G401.6 (cell line): ENCODE results near the gene APOBEC3A.

Experiments
- FAIRE-seq: peaks from 2 replicates; lab custom pipeline; 2012; peaks lifted over from hg19 to GRCh38; lab: Jason Lieb, UNC

Gene APOBEC3A

DNA sequence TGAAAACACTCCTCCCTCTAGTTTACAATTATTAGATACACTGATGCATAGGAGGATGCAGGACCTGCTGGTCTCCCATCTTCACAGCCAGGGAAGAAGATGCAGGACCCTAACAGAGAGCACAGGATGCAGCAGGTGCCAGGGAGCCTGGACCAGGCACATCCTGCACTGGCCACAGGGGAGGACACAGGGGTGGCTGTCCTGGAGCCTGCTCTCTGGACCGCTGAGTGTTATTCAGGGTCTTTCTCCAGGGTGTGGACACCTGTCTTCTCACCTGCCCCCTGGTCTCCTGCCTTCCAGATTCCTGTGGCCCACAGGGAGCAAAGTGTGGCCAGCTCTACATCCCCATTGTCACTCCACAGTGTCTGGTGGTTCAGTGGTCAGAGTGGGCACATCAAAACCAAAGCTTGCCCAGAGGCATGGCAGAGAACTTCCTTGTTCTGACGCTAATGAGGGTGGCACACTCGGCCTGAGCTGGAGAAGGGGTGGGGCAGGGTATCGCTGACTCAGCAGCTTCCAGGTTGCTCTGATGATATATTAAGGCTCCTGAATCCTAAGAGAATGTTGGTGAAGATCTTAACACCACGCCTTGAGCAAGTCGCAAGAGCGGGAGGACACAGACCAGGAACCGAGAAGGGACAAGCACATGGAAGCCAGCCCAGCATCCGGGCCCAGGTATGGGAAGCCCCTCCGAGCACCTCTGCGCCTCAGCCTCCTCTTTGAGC, at the start of gene APOBEC3A:
APOBEC3A (plus strand) TSS at position 564 of the 725 bp plus-strand sequence; CDS start at position 647, 83 bp downstream.
- FAIRE-seq, result no peak

DNA sequence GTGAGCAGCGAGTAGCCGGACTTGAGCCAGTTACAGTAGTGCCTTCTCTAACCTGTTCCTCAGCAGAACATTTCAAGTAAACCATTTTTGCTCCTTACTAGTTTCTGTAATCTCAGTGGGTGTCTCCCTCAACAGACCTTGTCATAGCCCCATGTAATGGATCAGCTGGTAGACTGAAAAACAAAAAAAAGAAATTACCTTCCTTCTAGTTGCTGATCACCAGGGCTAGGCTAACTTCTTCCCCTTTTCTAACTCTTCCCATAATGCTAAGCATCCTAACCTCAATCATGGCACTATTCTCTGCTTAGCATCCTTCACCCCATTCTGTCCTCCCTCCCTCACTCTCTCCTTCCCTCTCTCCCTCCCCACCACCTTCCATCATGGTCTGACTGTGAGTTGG, 49.6 kb upstream of the APOBEC3A start:
- FAIRE-seq, result no peak

DNA sequence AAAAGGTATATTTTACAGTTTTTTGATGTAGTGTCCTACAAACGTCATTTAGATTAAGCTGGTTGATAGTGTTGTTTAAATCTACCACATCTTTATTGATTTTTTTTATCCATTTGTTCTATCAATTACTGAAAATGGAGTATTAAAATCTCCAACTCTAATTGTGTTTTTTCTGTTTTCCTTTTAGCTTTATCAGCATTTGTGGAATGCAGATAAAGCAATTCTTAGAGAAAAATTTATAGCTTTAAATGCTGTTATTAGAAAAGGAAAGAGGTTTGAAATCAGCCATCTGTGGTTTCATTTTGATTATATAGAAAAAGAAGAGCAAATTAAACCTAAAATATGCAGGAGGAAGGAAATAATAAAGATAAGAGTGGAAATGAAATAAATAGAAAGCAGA, 46.0 kb upstream of the APOBEC3A start:
- FAIRE-seq, result no peak

DNA sequence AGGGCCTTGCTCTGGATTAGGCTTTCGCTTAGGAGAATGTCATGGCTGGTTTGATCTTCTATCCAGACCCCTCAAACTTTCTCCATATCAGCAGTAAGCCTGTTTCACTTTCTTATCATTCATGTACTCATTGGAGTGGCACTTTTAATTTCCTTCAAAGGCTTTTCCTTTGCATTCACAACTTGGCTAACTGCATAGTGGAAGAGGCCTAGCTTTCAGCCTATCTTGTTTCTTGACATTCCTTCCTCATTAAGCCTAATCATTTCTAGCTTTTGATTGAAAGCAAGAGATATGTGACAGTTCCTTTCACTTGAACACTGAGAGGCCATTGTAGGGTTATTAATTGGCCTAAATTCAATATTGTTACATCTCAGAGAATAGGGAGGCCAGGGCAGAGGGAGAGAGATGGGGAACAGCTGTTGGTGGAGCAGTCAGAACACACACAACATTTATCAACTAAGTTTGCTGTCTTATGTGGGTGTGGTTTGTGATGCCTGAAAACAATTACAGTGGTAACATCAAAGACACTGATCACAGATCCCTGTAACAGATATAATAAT, 37.7 kb upstream of the APOBEC3A start:
- no peak for FAIRE-seq

DNA sequence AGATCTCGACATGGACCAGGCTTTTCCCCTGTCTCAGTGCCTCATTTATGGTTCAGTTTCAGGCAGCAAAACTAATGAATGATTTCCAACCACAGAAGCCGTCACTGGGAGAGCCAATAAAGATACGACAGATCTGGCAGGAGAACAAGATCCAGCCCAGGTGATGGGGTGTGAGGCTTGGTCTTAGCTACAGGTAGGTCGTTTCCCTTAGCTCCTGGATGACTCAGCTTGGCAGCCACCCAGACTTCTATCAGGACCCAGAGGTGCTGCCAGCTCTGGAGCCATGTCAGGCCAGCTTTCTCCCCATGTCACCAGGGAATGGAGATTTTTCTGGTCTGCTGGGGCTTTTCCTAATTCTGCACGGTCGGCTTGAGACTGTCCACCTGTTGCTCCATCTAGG, 36.3 kb upstream of the APOBEC3A start:
- FAIRE-seq, result no peak

DNA sequence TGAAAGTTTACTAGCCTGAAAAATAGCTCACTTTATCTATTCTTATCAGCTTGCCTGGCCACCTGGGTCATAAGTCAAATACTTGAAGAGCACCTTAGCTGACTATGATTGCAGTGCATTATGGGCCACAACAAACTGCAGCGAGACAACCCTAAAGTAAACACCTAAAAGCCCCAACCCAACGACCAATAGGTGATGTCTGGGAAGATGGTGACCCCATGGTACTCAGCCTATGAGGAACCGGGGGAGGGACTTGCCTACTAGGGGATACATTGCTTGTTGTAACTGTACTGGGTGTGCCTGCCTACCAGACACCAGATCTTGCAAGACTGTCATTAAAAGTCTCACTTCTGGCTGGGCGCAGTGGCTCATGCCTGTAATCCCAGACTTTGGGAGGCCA, 35.6 kb upstream of the APOBEC3A start:
- FAIRE-seq, result no peak

DNA sequence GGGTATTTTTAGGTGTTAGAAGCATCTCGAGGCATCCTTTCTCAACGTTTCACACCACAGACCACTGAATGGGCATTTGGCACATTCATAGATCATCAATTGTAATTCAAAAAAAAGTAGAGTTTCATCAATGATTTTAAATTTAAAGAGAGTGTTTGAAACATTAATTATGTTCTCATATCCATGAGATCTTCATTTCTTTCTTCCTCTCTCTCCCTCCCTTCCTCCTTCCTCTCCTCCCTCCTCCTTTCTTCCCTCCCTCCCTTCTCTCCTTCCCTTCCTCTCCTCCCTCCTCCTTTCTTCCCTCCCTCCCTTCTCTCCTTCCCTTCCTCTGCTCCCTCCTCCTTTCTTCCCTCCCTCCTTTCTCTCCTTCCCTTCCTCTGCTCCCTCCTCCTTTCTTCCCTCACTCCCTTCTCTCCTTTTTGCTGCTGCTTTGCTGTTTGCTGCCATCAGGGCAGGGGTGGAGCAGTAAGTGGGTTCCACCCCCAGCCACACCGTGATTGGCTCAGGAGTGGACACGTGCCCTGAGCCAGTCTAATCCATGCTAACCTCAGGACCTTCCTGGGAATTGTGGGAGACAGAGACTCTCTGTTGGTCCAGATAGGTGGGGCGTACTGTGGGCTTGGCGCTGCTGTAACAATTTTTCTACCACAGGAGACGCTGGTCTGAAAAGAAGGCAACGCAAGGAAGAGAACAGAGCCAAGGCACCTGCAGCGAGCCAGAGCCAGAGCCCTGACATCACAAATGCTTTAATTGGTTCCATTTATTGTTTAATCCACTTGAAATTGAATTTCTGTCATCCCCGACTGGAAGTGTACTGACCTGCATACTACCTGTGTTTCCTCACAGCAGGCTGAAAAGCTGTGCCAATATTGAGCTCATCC, 33.7 kb upstream of the APOBEC3A start:
- FAIRE-seq, result no peak

DNA sequence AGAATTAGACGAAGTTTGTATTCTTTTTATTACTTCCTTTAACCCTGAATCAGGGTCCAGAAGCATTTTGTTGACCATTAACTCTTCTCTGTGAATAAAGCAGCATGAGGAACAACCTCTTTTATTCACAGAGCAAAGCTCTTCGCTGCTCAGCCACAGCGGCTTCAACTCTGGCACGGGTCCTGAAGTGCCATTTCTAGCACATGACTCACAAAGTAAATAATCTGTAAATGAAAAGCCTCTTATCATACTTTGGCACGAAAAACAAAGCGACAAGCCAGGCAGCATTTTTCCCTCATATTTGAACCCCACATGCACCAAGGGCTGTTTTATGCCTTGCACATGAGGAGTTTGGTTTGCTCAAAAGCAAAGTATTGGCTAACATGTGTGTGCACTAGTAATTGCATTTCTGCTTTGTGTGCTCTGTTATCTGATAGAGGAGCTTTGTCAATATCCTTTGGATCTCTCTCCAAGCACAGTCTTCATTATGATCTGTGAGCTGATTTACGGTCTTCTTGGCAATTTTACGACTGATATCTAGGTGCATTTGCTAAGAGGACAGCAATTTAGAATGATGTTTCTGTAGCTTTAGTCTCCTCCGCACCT, 33.0 kb upstream of the APOBEC3A start:
- FAIRE-seq, result no peak

DNA sequence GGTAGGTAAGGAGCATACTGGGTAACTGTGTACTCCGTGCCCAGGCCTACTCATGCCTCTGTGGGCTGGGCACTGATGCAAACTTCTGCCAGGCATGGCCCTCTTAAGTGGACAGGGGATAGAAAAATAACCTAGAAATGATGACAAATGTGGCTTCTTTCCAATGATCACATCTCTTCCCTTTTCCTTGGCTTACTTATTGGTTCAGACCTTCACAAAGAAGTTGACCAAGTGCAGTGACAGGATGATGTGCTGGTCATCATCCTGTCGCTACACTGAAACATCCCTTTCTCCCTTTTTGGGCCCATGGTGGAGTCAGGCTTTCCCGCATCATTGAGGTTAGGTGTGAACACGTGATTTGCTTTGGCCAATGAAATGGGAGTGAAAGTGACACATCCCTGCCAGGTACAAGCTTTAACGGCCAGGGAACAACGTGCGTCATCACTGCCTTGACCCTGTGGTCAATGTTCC, 31.8 kb upstream of the APOBEC3A start:
- no peak for FAIRE-seq

DNA sequence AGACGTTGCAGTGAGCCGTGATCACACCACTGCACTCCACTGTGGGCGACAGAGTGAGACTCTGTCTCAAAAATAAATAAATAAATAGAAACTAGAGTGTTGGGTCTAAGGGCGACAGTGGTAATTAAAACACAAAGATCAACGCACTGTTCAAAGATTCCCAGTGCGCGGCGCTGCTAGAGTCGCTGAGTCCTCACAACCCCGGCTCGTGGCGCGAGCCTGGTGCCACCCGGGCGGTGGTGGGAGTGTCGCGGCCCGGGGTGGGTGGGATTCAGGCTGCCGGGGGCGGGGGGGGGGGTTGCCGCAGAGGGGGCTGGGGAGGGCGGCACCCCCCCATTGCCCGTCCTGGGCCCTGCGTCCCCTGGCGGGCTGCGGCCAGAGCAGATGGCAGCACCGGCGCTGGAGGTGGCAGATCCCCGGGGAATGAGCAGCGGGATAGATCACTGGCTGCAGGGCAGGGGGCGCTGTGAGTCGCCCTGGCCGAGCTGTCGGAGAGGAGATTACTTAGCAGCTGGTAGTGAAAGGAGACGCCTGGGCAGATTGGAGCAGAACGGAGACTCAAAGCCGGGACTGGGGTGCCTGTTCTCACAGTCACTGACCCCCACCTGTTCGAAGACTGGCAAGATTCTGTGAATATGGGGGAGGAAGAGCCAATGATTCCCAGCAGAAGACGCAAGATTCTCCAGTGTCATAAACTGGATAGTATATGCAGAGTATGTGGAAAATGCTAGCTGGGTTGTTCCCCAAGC, 30.2 kb upstream of the APOBEC3A start:
- no peak for FAIRE-seq

DNA sequence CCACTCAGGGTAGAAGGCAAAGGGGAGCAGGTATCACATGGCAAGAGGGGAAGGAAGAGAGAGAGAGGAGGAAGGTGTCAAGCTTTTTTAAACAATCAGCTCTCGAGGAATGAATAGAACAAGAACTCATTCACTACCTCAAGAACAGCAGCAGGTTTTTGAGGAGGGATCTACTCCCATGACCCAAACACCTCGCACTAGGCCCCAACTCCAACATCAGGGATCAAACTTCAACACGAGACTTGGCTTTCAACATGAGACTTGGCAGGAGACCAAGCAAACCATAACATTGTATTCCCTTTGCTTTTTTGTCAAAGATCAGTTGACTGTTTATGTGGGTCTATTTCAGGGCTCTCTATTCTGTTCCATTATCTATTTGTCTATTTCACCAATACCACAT, 26.9 kb upstream of the APOBEC3A start:
- FAIRE-seq, result no peak

DNA sequence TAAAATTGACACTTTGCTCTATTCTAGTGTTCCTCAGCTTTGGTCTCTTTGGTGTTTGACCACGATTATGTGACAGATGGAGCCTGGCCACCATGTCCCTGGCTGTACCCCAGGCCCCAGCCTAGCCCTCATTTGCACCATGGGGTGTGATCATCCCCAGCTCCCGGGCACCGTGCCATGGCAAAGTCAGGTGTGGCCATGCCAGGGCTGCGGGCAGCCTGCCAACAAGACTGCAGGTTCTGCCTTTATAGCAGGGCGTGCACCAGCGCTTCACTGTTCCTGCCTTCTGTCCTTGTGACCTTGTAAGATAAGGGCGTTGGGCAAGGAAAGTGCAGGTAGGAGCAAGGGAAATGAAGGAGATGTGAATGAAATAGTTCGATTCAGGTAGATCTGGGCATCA, 22.4 kb upstream of the APOBEC3A start:
- no peak for FAIRE-seq

DNA sequence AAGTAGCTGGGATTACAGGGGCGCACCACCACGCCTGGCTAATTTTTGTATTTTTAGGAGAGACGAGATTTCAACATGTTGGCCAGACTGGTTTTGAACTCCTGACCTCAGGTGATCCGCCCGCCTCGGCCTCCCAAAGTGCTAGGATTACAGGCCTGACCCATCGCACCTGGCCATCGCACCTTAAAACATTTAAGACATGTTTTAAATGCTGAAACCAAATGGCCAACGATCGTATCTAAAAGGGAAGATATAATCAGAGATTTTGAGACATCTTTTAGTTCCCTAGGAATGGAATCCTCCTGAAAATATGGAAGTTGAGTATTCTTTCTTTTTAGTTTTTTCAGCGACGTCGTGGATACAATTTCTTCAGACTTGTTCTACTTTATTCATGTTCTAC, 21.8 kb upstream of the APOBEC3A start:
- FAIRE-seq, result no peak

DNA sequence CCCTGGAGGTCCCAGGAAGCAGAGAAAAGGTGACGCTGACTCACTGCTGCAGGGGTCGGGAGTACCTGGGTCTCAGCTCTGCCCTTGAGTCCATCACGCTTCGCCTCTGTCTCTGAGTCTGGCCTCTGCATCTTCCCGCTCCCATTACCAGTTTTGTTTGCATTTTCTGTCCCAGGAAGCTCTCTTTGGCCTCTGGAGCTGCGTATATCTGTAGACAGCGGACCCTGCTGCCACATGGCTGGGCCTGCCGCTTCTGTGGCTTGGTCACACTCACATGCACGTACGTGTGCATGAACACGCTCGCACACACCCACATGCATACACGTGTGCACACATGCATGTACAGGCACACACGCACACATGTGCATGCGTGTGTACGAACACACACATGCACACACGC, 20.8 kb upstream of the APOBEC3A start:
- FAIRE-seq, result no peak

DNA sequence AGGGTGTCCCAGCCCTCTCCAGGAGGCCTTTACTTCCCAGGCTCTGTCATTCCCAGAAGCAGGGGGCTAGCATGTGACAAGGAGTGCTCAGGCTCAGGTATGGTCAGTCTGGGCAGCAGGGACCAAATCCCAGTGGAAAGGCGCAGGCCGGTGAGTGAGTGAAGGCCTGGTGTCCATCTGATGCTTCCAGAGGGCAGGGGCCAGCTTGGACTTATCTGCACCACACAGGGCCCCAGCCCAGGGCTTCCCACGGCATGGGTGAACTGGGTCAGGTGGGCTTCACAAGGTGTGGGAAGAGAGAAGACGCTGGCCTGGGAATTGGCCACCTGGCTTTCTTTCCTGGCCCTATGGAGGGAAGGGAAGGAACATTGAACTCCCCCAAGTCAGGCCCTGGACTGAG, 20.4 kb upstream of the APOBEC3A start:
- no peak for FAIRE-seq

DNA sequence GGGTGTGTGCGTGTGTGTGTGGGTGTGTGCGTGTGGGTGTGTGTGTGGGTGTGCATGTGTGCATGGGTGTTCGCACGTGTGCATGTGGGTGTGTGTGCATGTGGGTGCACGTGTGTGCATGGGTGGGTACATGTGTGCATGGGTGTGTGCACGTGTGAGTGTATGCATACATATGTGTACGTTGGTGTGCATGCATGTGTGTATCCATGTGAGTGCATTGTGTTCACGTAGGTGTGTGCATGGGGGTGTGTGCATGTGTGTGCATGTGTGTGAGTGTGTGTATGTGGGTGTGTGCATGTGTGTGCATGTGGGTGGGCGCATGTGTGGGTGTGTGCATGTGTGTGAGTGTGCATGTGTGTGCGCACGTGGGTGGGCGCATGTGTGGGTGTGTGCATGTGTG, 19.9 kb upstream of the APOBEC3A start:
- no peak for FAIRE-seq

DNA sequence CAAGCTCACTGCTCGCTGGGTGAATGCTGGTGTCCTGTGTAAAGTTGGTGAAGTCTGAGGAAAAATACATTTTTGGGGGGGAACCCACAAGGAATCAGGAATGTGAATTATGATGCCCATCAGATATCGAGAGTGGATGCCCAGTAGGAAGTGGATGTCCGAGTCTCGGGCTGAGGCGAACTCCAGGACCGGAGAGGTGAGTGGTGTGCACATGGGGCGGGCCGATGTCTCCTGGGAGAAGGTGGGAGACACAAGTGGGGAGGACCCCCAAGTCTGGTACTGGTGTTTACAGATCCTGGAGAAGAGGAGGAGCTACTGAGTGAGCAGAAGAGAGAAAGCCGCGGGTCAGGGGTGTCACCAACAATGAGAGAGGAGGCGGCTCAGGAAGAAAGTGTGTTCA, 19.2 kb upstream of the APOBEC3A start:
- FAIRE-seq, result no peak

DNA sequence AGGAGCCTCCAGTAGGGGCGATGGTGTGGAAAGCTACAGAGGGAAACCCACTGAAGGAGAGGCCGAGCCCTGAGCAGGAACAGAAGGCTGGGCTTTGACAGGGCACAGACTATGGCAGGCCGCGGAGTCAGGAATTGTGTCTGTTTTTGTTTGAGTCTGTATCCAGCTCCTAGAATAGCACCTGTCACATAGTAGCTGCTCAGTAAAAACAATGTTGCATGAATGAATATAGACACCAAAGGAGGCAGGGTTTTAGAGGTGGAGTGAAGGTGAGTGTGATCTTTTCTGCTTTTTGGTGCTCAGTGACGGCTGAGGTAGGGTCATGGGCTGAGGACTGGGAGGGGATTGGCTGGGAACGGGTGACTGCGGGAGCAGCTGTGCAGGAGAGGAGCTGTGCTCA, 18.5 kb upstream of the APOBEC3A start:
- no peak for FAIRE-seq

DNA sequence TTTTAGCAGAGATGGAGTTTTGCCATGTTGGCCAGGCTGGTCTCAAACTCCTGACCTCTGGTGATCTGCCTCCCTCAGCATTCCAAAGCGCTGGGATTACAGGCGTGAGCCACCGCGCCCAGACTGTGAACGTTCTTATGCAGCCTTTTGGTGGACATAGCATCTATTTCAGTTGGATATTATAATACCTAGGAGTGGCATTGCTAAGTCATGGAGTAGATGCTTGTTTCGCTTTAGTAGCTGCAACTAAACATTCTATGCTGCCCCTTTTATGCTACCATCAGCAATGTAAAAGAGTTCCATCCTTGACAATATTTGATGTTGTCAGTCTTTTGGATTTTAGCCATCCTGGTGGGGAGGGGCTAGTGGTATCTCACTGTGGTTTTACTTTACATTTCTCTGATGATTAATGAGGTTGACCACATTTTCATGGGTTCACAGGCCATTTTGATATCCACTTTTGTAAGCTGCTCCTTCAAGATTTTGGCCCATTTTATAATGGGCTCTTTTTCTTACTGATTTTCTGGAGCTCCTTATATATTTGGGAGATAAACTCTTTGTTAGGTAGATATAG, 16.5 kb upstream of the APOBEC3A start:
- no peak for FAIRE-seq

DNA sequence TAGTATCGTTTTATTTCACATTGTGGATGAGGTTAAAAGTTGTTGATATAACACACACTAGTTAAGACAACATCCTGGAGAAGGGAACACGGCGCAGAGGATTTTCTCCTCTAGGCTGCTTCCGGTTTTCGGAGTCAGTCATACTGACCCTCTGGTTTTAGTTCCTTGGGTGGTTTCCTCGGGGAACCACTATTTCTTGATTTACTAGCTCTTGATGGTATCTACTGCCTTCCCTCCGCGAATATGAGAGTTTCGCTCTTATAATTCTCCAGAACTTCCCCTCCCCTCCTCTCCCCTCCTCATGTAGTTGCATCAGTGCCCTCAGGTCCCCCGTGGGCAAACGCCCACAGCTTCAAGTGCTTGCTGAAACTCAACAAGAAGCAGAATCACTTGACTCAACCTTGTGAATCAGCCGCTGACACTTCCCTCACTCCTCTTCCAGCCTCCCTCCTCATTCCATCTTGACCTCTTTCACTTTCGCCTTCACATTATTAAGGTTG, 15.9 kb upstream of the APOBEC3A start:
- FAIRE-seq, result no peak

DNA sequence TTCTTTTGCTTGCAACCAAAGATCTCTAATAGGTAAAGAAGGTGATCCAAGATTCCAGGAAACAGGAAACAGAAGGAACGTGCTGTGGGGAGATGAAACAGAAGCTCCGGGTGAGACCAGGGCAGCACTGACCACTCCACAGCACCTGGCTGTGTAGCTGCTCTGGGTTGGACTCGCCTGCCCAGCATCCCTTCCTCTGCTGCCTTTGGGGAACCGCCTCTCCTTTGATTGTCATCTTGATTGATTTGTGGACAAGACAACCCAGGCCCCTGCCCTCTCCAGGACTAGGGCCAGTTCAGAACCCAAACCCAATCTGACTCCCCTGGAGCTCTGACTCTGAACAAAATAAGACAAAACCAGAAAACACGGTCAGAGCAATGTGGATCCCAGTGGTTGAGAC, 14.7 kb upstream of the APOBEC3A start:
- FAIRE-seq, result no peak

DNA sequence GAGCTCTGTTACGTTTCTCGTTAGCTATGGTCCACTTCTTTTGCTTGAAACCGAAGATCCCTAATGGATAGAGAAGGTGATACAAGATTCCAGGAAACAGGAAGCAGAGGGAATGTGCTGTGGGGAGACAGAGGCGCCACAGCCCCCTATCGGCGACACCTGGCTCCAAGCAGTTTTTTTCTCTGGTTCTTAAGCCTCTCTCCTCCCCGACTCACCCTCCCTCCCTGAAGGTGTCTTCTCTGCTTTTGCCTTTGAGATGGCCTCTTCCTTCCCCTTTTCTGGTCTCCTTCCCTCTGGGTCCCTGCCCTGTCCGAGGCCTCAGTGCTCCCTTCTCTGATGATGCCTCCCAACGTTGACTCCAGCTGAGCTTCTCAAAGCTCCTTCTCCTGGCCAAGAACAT, 14.2 kb upstream of the APOBEC3A start:
- FAIRE-seq, result no peak
